Tongue (tissue), 2 donors: ENCODE measurements around the gene SPANXA1. TPM values are rescaled to one million over a fixed set of nuclear protein-coding genes. Genes with fewer than 3 reads are reported as not detected.
"Not testable (repeated sequence)": the region's sequence is repeated elsewhere in the genome, so short reads cannot be mapped to it uniquely, and the experiment has no call there.

Experiments
- DNase-seq: peaks from one replicate; pipeline ENCODE4 v3.0.0-alpha.2; 2015
- total RNA-seq: library from RNA; depleted of rRNA; stranded (reverse); fragments of >200 nt; gene quantifications from one replicate; pipeline ENCODE4 v1.2.3, GENCODE V29; 2014

Gene SPANXA1
- total RNA-seq = not detected

DNA sequence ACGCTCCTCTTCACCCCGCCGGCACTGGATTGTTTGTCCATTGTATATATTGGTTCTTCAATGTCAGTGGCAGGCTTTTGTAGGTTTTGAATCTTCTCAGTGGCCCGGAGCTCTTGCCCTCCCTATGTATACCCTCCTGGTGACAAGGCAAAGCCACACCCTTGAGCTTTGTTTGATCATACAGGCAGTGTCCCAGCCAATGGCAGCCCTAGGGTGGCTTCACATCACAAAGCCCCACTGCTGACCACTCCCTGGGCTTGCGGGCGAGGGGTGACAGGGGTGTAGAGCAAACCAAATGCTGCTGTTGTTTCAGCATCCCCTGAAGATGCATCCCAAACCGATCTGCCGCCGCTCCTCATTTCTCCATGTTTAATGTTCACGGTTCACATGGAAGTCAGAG lies at the start of gene SPANXA1:
Gene SPANXA1 (minus strand): TSS at position 101 of the 400 bp plus-strand sequence. CDS start 60 bp downstream, at position 41.
- not testable (repeated sequence) for DNase-seq

DNA sequence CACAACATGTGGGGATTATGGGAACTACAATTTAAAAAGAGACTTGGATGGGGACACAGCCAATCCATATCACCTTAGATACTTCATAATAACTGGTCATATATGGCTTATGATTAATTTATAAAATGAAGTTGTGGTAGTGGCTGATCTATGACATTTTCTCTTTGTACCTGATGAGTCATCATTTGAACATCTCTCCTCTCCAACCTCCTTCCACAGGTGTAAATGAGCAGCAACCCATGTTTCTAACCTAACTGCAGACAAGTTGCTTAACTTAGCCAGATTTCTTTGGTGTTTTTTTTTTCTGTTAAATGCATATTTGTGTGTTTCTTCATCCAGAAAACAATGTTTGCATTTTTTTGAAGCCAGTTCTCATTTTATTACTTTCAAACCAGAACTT lies 47.6 kb upstream of the SPANXA1 start:
- DNase-seq = no peak

DNA sequence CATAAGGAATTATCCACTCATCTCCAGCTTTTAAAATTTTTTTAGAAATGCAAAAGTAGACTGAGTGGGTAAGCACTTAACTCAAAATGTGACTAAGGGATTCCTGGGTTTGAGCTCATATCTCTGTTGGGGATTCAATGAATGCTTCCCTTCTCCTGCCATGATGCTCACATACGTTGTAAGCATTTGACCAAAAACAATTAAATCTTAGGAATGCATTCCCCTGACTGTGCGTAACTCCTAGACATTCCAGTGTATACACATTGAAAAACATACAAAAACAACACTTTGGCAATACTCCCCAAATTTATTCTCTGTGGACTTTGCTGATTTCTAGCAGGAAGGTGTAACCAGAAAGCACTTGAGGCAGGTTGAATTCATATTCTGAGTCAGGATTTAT lies 34.8 kb upstream of the SPANXA1 start:
- DNase-seq = peak; percentile 1

DNA sequence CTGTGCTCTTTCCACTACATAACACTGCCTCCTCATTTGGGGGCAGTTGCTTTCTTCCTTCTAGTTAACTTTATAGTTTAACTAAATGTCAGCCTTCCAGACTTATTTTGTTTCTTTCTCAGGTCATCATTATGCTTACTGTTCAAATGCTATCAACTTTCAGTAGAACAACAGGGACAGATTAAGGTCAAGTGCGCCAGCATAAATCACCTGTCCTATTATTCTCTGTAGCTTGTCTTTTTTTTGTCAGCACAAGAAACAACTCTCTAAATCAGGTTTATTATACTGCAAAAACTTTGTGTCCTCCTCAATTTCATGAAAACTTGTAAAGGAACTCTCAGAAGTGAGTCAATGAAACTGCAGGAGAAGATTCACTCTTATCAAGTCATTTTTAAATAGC lies 24.6 kb upstream of the SPANXA1 start:
- no peak for DNase-seq

DNA sequence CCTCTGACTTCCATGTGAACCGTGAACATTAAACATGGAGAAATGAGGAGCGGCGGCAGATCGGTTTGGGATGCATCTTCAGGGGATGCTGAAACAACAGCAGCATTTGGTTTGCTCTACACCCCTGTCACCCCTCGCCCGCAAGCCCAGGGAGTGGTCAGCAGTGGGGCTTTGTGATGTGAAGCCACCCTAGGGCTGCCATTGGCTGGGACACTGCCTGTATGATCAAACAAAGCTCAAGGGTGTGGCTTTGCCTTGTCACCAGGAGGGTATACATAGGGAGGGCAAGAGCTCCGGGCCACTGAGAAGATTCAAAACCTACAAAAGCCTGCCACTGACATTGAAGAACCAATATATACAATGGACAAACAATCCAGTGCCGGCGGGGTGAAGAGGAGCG lies 4.9 kb upstream of the SPANXA1 start, which contains the start of gene SPANXA2:
Gene SPANXA2 (plus strand): TSS at position 301 of the 400 bp plus-strand sequence. CDS start 60 bp downstream, at position 361.
- not testable (repeated sequence) for DNase-seq

DNA sequence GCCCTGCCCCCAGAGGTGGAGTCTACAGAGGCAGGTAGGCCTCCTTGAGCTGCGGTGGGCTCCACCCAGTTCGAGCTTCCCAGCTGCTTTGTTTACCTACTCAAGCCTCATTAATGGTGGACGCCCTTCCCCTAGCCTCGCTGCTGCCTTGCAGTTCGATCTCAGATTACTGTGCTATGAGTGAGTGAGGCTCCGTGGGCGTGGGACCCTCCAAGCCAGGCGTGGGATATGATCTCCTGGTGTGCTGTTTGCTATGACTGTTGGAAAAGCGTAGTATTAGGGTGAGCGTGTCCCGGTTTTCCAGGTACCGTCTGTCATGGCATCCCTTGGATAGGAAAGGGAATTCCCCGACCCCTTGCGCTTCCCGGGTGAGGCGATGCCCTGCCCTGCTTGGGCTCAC lies 42.0 kb downstream of the SPANXA1 start:
- DNase-seq = not testable (repeated sequence)

Other genes starting within 250 kb of the SPANXA1 start
- not detected for gene SPANXA2, start 5.0 kb upstream of the SPANXA1 start, total RNA-seq
- gene SPANXD, start 114.0 kb upstream of the SPANXA1 start, total RNA-seq = not detected